ENCODE results near the gene ZNF428. TPM values are rescaled to one million over a fixed set of nuclear protein-coding genes. Genes with fewer than 3 reads are reported as not detected.
"Not testable (repeated sequence)": the region's sequence is repeated elsewhere in the genome, so short reads cannot be mapped to it uniquely, and the experiment has no call there.

ZNF428 gene
- total RNA-seq, 4 donors from 2014 or later, result 28.9 to 61.5 (median 33.5) TPM

- intact Hi-C loops (cut with DNase I), result loop anchor here (10.0 kb wide), 1 partner anchor 213 kb away; no protein-coding TSS in a partner anchor
- Histone ChIP-seq H3K27ac (no peak overlapping the region), H3K9me3 (no peaks in the 10 kb centered on the region), H3K4me1 (no peaks in the 10 kb centered on the region), H3K27me3 (no peaks in the 10 kb centered on the region), H3K36me3 (peaks cover 0 to 4% of the 10 kb centered on the region in 2 donors), H3K4me3 (replicated peaks in 1 of 3) (no peak overlapping the region)
- TF ChIP-seq POLR2A (IDR thresholded peaks at IDR 0.05) (no peak), CTCF (IDR thresholded peaks at IDR 0.05) (no peak)
- no peak for DNase-seq
- WGBS, 2 donors, result 91 to 96% methylated on average over 2 of the region's 2 CpGs
Observed at GRCh38 chr19:43658001-43658400, 38.6 kb upstream of the ZNF428 start.

GRCh38 chr19:43656436-43656835 lies 37.0 kb upstream of the ZNF428 start:
- TF ChIP-seq CTCF (IDR thresholded peaks at IDR 0.05), result no peak
- no peak for TF ChIP-seq POLR2A (IDR thresholded peaks at IDR 0.05)
- H3K36me3 ChIP-seq, result peaks cover 0 to 4% of the 10 kb centered on the region in 2 donors
- 82 to 86% methylated on average over 2 to 6 of the region's 6 CpGs for WGBS, 2 donors
- no peak overlapping the region for H3K4me3 ChIP-seq (replicated peaks in 1 of 3)
- H3K4me1 ChIP-seq, result no peaks in the 10 kb centered on the region
- DNase-seq, result no peak
- no peaks in the 10 kb centered on the region for H3K27me3 ChIP-seq
- no peak overlapping the region for H3K27ac ChIP-seq
- no peaks in the 10 kb centered on the region for H3K9me3 ChIP-seq
- intact Hi-C loops (cut with DNase I), result loop anchor here (10.0 kb wide), 1 partner anchor 212 kb away; no protein-coding TSS in a partner anchor

- no peaks in the 10 kb centered on the region for H3K27me3 ChIP-seq
- no peaks in the 10 kb centered on the region for H3K9me3 ChIP-seq
- no peaks in the 10 kb centered on the region for H3K4me1 ChIP-seq
- H3K36me3 ChIP-seq, result peaks cover 0 to 4% of the 10 kb centered on the region in 2 donors
- no peak overlapping the region for H3K27ac ChIP-seq
- no peak overlapping the region for H3K4me3 ChIP-seq (replicated peaks in 1 of 3)
- WGBS, 2 donors, result 76 to 82% methylated on average over 5 of the region's 5 CpGs
- intact Hi-C loops (cut with DNase I), result loop anchor here (5.0 to 10.0 kb wide), 2 partner anchors 115 to 208 kb away; no protein-coding TSS in a partner anchor
- TF ChIP-seq POLR2A (IDR thresholded peaks at IDR 0.05), result no peak
- no peak for TF ChIP-seq CTCF (IDR thresholded peaks at IDR 0.05)
- no peak for DNase-seq
Observed at GRCh38 chr19:43652546-43652874, 33.1 kb upstream of the ZNF428 start.

GRCh38 chr19:43651758-43652545 lies 32.5 kb upstream of the ZNF428 start:
- H3K9me3 ChIP-seq, result no peaks in the 10 kb centered on the region
- no peak overlapping the region for H3K27ac ChIP-seq
- TF ChIP-seq CTCF (IDR thresholded peaks at IDR 0.05) (peak in 5 of 6 experiments; percentile 44 to 78 (median 72)), POLR2A (IDR thresholded peaks at IDR 0.05) (no peak)
- H3K4me3 ChIP-seq (replicated peaks in 1 of 3), result no peak overlapping the region
- WGBS, 2 donors, result 63 to 77% methylated on average over 11 to 14 of the region's 14 CpGs
- H3K36me3 ChIP-seq, result peaks cover 0 to 4% of the 10 kb centered on the region in 2 donors
- intact Hi-C loops (cut with DNase I), result loop anchor here (5.0 to 10.0 kb wide), 2 partner anchors 115 to 207 kb away; no protein-coding TSS in a partner anchor
- DNase-seq, result peak; percentile 58 to 68
- H3K4me1 ChIP-seq, result no peaks in the 10 kb centered on the region
- no peaks in the 10 kb centered on the region for H3K27me3 ChIP-seq

GRCh38 chr19:43650276-43650675 lies 30.8 kb upstream of the ZNF428 start:
- intact Hi-C loops (cut with DNase I), result loop anchor here (5.0 to 10.0 kb wide), 2 partner anchors 113 to 205 kb away; no protein-coding TSS in a partner anchor
- WGBS, 2 donors, result 85 to 91% methylated on average over 7 of the region's 7 CpGs
- H3K36me3 ChIP-seq, result not testable (repeated sequence)

More at GRCh38 chr19:43650276-43650675, 30.8 kb upstream of the ZNF428 start:
- H3K9me3 ChIP-seq; H3K4me1 ChIP-seq; DNase-seq; H3K4me3 ChIP-seq (replicated peaks in 1 of 3); H3K27me3 ChIP-seq; H3K27ac ChIP-seq: not testable (repeated sequence)

Data from thyroid gland (tissue), 4 donors.